Neuronal stem cell (in vitro differentiated cells): ENCODE data around the gene MAP3K20.

Experiments
- DNase-seq: peaks from one replicate; pipeline ENCODE4 v3.0.0-alpha.2; 2013; ENCODE audit warnings: low spot score
- H2AFZ ChIP-seq: one replicate; pipeline ENCODE4 v1.6.1; 2013; ENCODE audit warnings: mild to moderate bottlenecking, low read length, inconsistent platforms
- H2AK5ac ChIP-seq: 2 replicates; pipeline ENCODE4 v1.6.1; 2013; ENCODE audit warnings: low read depth, mild to moderate bottlenecking, inconsistent platforms, low read length, moderate library complexity, mixed read lengths
- H2BK120ac ChIP-seq: 2 replicates; pipeline ENCODE4 v1.6.1; 2013; ENCODE audit warnings: low read depth, mild to moderate bottlenecking, inconsistent platforms, low read length, moderate library complexity, mixed read lengths
- H2BK12ac ChIP-seq: one replicate; pipeline ENCODE4 v1.6.1; 2013; ENCODE audit warnings: low read length, inconsistent platforms
- H2BK15ac ChIP-seq: 2 replicates; pipeline ENCODE4 v1.6.1; 2013; ENCODE audit warnings: mild to moderate bottlenecking, low read length, inconsistent platforms, mixed read lengths
- H2BK5ac ChIP-seq: one replicate; pipeline ENCODE4 v1.6.1; 2013; ENCODE audit warnings: inconsistent platforms, mild to moderate bottlenecking, low read length, moderate library complexity
- H3K14ac ChIP-seq: one replicate; pipeline ENCODE4 v1.6.1; 2013; ENCODE audit warnings: low read length, inconsistent platforms
- H3K18ac ChIP-seq: 2 replicates; pipeline ENCODE4 v1.6.1; 2013; ENCODE audit warnings: low read length, inconsistent platforms
- H3K23ac ChIP-seq: 2 replicates; pipeline ENCODE4 v1.6.1; 2013; ENCODE audit warnings: low read depth, mild to moderate bottlenecking, mixed read lengths, low read length, inconsistent platforms; ENCODE audit not compliant: poor library complexity
- H3K27ac ChIP-seq: replicated peaks from 3 replicates; pipeline ENCODE4 v1.5.1; 2013; ENCODE audit warnings: low read length, inconsistent platforms
- H3K27me3 ChIP-seq, 3 experiments: 2 replicates each; pipeline ENCODE4 v1.6.1; 2013; ENCODE audit warnings: low read length in 3 of 3, mild to moderate bottlenecking in 2 of 3, inconsistent platforms in 1 of 3, low read depth in 1 of 3, mixed read lengths in 1 of 3, moderate library complexity in 1 of 3; ENCODE audit not compliant: control insufficient read depth in 3 of 3, insufficient read depth in 3 of 3
- H3K36me3 ChIP-seq, 2 donors: replicated peaks in 1 of 2; 2 replicates each; pipeline ENCODE4 v1.6.1; 2013; ENCODE audit warnings: low read length in 2 of 2; ENCODE audit not compliant: control insufficient read depth in 2 of 2, insufficient read depth in 2 of 2
- H3K4ac ChIP-seq: 2 replicates; pipeline ENCODE4 v1.6.1; 2013; ENCODE audit warnings: inconsistent platforms, mild to moderate bottlenecking, low read length, moderate library complexity
- H3K4me1 ChIP-seq, 2 donors: 1 replicate in 1 of 2; 2 replicates in 1 of 2; pipeline ENCODE4 v1.6.1; 2013; ENCODE audit warnings: low read length in 2 of 2, low read depth in 1 of 2; ENCODE audit not compliant: control insufficient read depth in 2 of 2, insufficient read depth in 1 of 2
- H3K4me2 ChIP-seq: one replicate; pipeline ENCODE4 v1.6.1; 2013; ENCODE audit warnings: mild to moderate bottlenecking, low read length, inconsistent platforms; ENCODE audit not compliant: insufficient read depth, poor library complexity, severe bottlenecking
- H3K4me3 ChIP-seq, 2 donors: 2 replicates each; pipeline ENCODE4 v1.5.1; 2013; ENCODE audit warnings: low read length in 2 of 2, mild to moderate bottlenecking in 2 of 2, inconsistent platforms in 1 of 2, moderate library complexity in 1 of 2
- H3K79me1 ChIP-seq: one replicate; pipeline ENCODE4 v1.6.1; 2013; ENCODE audit warnings: low read depth, mild to moderate bottlenecking, inconsistent platforms, low read length, moderate library complexity
- H3K9ac ChIP-seq: one replicate; pipeline ENCODE4 v1.6.1; 2013; ENCODE audit warnings: mild to moderate bottlenecking, low read depth, low read length, inconsistent platforms; ENCODE audit not compliant: poor library complexity
- H3K9me3 ChIP-seq, 2 donors: replicated peaks in 1 of 2; 2 replicates each; pipeline versions ENCODE3 to v1.6.1; 2013; ENCODE audit warnings: low read length in 2 of 2, mild to moderate bottlenecking in 2 of 2, inconsistent platforms in 1 of 2, low read depth in 1 of 2, mixed read lengths in 1 of 2, moderate library complexity in 1 of 2; ENCODE audit not compliant: control insufficient read depth in 2 of 2, insufficient read depth in 1 of 2
- H4K8ac ChIP-seq: one replicate; pipeline ENCODE4 v1.6.1; 2013; ENCODE audit warnings: low read depth, mild to moderate bottlenecking, inconsistent platforms, low read length, moderate library complexity
- H4K91ac ChIP-seq: one replicate; pipeline ENCODE4 v1.6.1; 2013; ENCODE audit warnings: low read length, low read depth, mild to moderate bottlenecking, inconsistent platforms; ENCODE audit not compliant: poor library complexity
- WGBS, 2 donors: extraction: QIAGEN DNeasy Blood & Tissue Kit; methylation state at CpG; one replicate each; pipeline ENCODE4 v1.1.7; 2013; ENCODE audit warnings: missing lambda C conversion rate in 2 of 2, mixed read lengths in 1 of 2; ENCODE audit not compliant: insufficient read length in 2 of 2, insufficient replicate concordance in 1 of 2; ENCODE audit errors: extremely low coverage in 2 of 2; 5-methylcytosine and 5-hydroxymethylcytosine counted together

The MAP3K20 gene

DNA sequence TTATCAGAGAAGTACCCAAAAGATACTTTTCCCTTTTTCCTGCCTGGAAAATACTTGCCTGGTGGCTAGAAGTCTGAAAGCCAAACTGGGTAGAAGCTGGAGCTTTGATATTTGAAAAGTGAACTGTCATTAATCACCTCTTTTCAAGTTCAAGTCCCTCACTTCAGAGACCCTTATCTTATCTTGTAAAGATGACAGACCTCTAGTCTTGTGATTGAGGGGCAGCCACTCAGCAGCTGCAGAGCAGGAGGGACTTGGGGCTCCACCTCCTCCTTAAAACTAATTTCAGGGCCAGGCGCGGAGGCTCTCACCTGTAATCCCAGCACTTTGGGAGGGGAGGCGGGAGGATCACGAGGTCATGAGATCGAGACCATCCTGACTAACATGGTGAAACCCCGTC is 214.9 kb downstream of the MAP3K20 start:
- Histone ChIP-seq H3K4me2 (no peak overlapping the region), H2BK120ac (no peak overlapping the region), H3K27ac (no peak overlapping the region), H4K8ac (no peak overlapping the region), H3K36me3 (no peaks in the 10 kb centered on the region), H3K14ac (no peak overlapping the region), H3K79me1 (no peaks in the 10 kb centered on the region), H3K4ac (no peak overlapping the region), H3K9ac (no peak overlapping the region), H3K4me3 (no peak overlapping the region), H2AFZ (no peak overlapping the region), H3K4me1 (no peaks in the 10 kb centered on the region), H2AK5ac (no peak overlapping the region), H3K9me3 (peaks cover 3 to 9% of the 10 kb centered on the region in 2 donors), H3K23ac (no peak overlapping the region), H3K18ac (no peak overlapping the region), H2BK12ac (no peak overlapping the region), H4K91ac (no peak overlapping the region), H2BK5ac (no peak overlapping the region), H2BK15ac (no peak overlapping the region), H3K27me3 (no peaks in the 10 kb centered on the region)
- no CpG with 5 or more reads among the region's 6 CpGs for WGBS, 2 donors
- DNase-seq, result no peak

DNA sequence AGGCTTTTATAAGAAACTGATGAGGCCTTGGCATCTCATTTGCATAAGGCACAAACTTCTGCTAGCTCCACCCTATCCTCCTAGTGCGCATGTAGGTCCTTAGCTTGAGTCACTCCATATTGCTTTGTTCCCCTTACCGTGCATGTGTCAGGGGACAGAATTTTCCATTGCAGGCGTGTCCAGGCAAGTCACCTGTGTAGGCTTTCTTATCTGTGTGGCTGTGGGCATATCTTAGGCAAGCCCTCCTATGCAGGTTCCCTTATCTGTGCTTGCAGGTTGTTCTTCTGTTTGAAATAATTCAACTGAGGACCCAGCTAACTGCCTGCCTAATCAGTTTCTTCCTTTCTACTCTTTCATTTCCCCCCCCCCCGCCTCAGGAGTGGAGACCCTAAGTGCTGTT is 215.8 kb downstream of the MAP3K20 start:
- no peak overlapping the region for H3K4me3 ChIP-seq

DNA sequence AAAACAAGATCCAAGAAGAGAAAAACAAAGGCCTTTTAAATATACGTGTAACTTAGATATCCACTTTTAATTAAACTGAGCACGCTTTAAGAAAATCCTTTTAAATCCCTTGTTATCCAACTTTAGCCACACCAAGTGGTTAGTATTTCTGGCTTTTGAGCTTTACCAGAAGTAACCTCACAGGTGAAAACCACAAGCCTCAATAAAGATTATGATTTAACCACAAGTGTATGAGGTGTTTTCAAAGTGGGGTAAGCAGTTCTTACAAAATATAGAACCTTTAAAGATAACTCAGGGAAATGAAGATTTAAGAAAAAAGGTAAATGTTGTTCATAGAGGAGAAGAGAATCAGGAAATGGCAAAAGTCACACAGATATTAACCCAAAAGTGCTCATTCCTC is 220.6 kb downstream of the MAP3K20 start:
- no CpG with 5 or more reads among the region's 2 CpGs for WGBS, 2 donors

More for the DNA sequence above, 215.8 kb downstream of the MAP3K20 start:
- Histone ChIP-seq H3K4ac (no peak overlapping the region), H3K79me1 (no peaks in the 10 kb centered on the region), H3K23ac (no peak overlapping the region), H3K4me2 (no peak overlapping the region), H4K91ac (no peak overlapping the region), H3K18ac (no peak overlapping the region), H3K9ac (no peak overlapping the region), H3K9me3 (peaks cover 3 to 12% of the 10 kb centered on the region in 2 donors), H3K4me1 (no peaks in the 10 kb centered on the region), H3K27me3 (no peaks in the 10 kb centered on the region), H2BK12ac (no peak overlapping the region), H3K27ac (no peak overlapping the region), H4K8ac (no peak overlapping the region), H2AFZ (no peak overlapping the region), H3K14ac (no peak overlapping the region), H3K36me3 (no peaks in the 10 kb centered on the region), H2BK15ac (no peak overlapping the region), H2BK5ac (no peak overlapping the region), H2AK5ac (no peak overlapping the region), H2BK120ac (no peak overlapping the region)
- no peak for DNase-seq
- no CpG with 5 or more reads among the region's 4 CpGs for WGBS, 2 donors

DNA sequence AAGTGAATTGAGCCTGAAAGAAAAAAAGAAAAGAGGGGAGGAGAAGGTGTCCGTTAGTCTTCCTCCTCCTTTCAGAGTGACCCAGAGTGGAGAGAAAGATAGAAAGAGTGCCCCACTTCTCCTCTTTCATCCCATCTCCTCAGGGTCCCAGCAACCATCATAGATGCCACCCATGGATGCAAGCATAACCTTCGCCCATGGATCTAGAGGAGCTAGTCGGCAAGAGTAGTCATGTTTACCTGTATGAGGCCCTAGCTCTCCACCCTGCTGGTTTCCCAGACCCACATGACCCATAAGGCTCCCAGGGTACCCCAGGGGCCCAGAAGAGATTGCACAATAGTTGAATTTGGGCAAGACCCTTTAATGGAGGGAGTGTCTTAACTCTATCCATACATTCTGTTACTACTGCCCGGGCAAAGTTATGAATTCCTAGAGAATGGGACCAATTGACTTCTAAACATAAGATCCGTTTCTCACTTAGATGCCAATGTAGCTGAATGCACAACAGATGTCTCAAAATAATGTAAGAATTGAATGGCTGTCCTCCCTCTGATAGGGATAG is 223.0 kb downstream of the MAP3K20 start:
- H3K23ac ChIP-seq, result no peak overlapping the region
- no peak overlapping the region for H3K4me3 ChIP-seq
- H3K14ac ChIP-seq, result no peak overlapping the region
- H3K27ac ChIP-seq, result no peak overlapping the region
- H3K4ac ChIP-seq, result no peak overlapping the region
- no peak overlapping the region for H3K18ac ChIP-seq
- H2BK12ac ChIP-seq, result no peak overlapping the region
- no peak overlapping the region for H3K4me2 ChIP-seq
- no peak overlapping the region for H2BK120ac ChIP-seq
- H3K4me1 ChIP-seq, result no peaks in the 10 kb centered on the region
- H4K8ac ChIP-seq, result no peak overlapping the region
- H2BK15ac ChIP-seq, result no peak overlapping the region
- DNase-seq, result no peak
- peaks cover 15 to 23% of the 10 kb centered on the region in 2 donors for H3K9me3 ChIP-seq
- H2AK5ac ChIP-seq, result no peak overlapping the region
- no peaks in the 10 kb centered on the region for H3K79me1 ChIP-seq
- no CpG with 5 or more reads among the region's 5 CpGs for WGBS, 2 donors
- H2AFZ ChIP-seq, result no peak overlapping the region
- no peak overlapping the region for H2BK5ac ChIP-seq
- no peaks in the 10 kb centered on the region for H3K27me3 ChIP-seq
- no peak overlapping the region for H3K9ac ChIP-seq
- no peak overlapping the region for H4K91ac ChIP-seq
- no peaks in the 10 kb centered on the region for H3K36me3 ChIP-seq

More for the DNA sequence above, 220.6 kb downstream of the MAP3K20 start:
- Histone ChIP-seq H3K9ac (no peak overlapping the region), H3K23ac (no peak overlapping the region), H4K8ac (no peak overlapping the region), H2BK120ac (no peak overlapping the region), H3K14ac (no peak overlapping the region), H2AK5ac (no peak overlapping the region), H3K4me2 (no peak overlapping the region), H3K4ac (no peak overlapping the region), H3K4me3 (no peak overlapping the region), H3K27me3 (no peaks in the 10 kb centered on the region), H2AFZ (no peak overlapping the region), H3K18ac (no peak overlapping the region), H2BK15ac (no peak overlapping the region), H4K91ac (no peak overlapping the region), H2BK12ac (no peak overlapping the region), H3K9me3 (peaks cover 18 to 28% of the 10 kb centered on the region in 2 donors), H3K36me3 (no peaks in the 10 kb centered on the region), H3K79me1 (no peaks in the 10 kb centered on the region), H2BK5ac (no peak overlapping the region), H3K4me1 (no peaks in the 10 kb centered on the region), H3K27ac (no peak overlapping the region)
- no peak for DNase-seq
